GM19395 (cell line): ENCODE results near the gene DCTN2.

Experiments
- ATAC-seq: cut with Tn5 transposase; IDR thresholded peaks from one replicate; pipeline ENCODE4 v1.9.1; 2021; ENCODE audit warnings: mild to moderate bottlenecking, moderate library complexity; ENCODE audit not compliant: unreplicated experiment

DCTN2 gene

GRCh38 chr12:57491393-57492280, 55.4 kb downstream of the DCTN2 start:
- ATAC-seq = no peak

GRCh38 chr12:57490126-57490525, 56.9 kb downstream of the DCTN2 start:
- no peak for ATAC-seq

- no peak for ATAC-seq
These were observed 57.8 kb downstream of the DCTN2 start for GRCh38 chr12:57489157-57489641.

GRCh38 chr12:57488402-57489156, 58.4 kb downstream of the DCTN2 start:
- peak; percentile 3 for ATAC-seq

DNA sequence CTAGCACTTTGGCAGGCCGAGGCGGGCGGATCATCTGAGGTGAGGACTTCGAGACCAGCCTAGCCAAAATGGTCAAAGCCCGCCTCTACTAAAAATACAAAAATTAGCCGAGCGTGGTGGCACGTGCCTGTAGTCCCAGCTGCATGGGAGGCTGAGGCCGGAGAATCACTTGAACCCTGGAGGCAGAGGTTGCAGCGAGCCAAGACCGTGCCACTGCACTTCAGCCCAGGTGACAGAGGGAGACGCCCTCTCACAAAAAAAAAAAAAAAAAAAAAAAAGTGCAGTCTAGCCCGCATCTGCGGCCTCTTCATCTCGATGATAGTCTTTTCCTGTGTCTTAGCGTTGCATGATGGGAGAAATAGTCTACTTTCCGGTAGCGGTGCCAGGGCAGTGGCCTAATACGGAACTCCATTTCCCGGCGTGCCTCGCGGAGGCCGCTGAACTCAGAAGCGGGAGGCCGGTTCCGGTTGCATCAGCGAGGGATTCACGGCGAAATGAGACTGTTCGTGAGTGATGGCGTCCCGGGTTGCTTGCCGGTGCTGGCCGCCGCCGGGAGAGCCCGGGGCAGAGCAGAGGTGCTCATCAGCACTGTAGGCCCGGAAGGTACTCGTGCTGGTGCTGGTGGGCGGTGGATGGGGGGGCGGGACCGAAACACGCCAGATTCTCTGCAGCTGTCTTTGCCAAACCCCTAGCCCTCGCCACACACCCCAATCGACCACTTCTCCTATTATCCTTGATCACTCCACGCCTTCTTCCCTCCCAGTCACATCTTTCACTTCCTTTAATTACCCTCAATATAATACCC, 59.2 kb downstream of the DCTN2 start, which contains the start of gene MARS1:
Gene MARS1, plus strand, starts transcription at position 472 of the 805 bp plus-strand sequence. Its CDS starts 23 bp downstream, at position 495.
- ATAC-seq = peak; percentile 98

DNA sequence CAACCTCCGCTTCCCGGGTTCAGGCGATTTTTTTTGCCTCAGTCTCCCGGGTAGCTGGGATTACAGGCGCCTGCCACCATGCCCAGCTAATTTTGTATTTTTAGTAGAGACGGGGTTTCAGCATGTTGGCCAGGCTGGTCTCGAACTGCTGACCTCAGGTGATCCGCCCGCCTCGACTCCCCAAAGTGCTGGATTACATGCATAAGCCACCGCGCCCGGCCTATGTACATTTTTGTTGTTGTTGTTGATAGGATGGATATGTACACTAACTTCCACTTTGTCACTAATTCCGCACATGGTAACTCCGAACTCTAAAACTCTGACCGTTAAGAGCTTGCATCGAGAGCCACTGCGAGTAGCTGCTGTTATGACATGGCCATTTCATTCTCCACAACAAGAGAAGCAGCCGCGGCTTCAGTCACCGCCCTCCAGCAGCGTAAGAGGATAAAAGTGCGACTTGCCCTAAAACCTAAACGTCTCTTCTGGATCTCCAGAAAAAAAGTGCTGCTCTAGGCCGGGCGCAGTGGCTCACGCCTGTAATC, 59.9 kb downstream of the DCTN2 start:
- no peak for ATAC-seq

- ATAC-seq = no peak
These were observed 61.3 kb downstream of the DCTN2 start for GRCh38 chr12:57485695-57486094.

DNA sequence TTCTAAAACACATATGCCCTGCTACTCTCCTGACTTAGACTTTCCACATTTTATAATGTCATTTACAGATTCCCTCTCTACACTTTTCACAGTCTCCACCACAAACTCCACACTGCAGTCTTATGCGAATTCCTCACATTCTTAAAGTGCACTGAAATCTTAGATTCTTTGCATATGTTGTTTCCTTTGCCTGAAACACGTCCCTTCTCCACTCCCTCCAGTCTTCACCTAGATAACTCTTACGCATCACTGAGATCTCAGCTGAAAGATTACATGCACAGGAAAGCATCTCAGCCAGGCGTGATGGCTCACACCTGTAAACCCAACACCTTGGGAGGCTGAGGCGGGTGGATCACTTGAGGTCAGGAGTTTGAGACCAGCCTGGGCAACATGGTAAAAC, 63.5 kb downstream of the DCTN2 start:
- ATAC-seq = no peak

DNA sequence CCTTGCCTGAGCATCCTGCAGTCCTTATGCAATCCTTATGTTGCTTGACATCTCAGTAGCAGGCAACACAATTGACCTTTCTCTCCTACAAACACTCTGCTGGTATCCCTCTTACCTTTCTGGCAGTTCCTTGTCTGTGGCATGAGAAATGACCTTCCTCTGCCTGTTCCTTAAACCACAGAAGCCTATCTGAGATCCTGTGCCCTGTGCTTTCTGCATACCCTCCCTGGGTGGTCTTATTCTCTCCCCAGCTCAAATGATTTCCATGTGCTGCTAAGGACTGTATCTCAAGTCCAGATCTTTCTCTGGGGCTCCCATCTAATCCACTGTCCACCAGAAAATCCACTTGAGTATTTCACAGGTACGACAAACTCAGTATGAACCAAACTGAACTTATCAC, 65.3 kb downstream of the DCTN2 start:
- no peak for ATAC-seq
